Jurkat, Clone E6-1 (cell line): ENCODE measurements around the gene PARM1.

Source experiments
- DNase-seq: peaks from one replicate; pipeline ENCODE4 v3.0.0-alpha.2; 2011; ENCODE audit warnings: low read depth, low spot score
- H3K4me3 ChIP-seq: 2 replicates; pipeline ENCODE4 v1.5.1; 2011; ENCODE audit warnings: mild to moderate bottlenecking, low read length, control low read depth, moderate library complexity

PARM1 gene

DNA sequence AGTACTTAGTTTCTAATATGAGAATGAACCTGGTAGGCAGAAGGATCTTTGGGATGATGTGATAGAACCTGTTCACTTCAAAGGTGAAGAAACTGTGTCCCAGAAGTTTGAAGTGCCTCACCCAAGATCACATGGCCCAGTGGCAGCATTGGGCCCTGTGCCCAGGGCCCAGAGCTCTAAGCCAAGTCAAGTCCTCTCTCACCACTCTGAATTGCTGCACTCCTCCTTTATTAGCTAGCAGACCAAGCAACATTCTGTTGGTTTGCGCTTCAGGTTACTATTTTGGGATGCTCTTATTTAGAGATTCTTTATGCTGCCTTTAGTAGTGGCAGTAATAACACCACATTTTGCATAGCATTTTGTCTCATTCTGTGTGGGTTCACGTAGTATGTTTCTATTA is 82.7 kb downstream of the PARM1 start:
- no peak for DNase-seq
- no peak overlapping the region for H3K4me3 ChIP-seq

DNA sequence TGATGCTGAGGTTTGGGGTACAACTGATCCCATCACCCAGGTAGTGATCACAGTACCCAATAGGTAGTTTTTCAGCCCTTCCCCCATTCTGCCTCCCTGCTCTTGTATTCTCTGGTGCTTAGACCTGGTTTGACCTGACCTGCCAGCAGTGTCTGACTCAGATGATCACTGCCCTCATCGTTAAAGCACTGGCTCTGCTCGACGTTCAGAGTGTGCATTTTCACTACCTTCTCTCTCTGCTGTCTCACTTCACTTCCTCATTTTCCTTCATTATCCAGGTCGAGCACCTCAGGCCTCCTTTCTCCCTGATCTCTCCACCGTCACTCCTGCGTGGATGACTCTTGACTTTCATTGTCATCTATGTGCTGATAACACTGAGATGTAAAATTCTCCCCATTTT is 83.6 kb downstream of the PARM1 start:
- DNase-seq = no peak
- H3K4me3 ChIP-seq = no peak overlapping the region

DNA sequence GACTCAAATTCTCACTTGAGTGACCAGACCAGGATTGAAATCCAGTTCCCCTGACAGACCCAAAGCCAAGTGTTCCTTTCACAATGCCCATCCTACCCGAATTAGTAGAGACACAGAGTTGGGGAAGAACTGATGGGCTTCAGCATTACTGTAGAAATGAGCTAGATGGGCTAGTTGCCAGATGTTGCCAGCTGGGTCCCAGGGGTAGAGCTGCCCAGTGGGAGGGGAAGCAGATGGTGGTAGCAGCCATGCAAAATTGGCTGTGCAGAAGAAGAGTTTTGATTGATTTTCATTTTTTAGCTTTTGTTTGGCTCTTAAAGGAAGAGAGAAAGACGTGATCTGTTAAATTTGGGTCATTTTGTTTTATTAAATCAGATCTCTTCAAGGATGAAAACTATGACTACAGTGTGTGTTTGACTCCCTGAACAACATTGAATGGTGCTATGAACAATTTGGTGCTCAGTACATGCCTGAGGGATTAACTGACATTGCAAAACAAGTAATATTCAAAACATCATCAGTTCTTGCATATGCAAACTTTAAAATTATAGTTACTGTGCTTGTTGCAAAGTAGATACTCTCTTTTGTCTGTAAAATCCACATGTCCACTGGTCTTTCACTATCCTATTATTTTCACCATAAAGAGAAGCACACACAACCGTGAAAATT is 86.0 kb downstream of the PARM1 start:
- no peak for DNase-seq
- no peak overlapping the region for H3K4me3 ChIP-seq

DNA sequence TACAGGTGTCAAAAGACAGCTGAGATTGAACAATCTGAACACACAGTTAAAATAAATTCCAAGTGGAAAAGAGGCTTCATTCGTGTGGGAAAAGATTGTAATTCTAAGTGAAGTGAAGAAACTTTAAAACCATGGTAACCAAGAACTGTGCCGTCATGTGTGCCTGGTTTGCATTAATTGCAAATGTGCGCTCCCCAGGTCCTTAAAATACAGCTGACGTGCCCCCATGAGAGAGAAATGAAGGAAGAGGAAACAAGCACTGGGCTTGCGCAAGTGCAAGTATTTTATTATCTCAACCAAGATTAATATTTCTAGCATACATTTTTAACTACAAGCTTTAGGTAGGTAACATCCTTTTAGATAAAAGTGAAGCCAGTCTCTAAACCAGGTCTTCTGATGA is 92.5 kb downstream of the PARM1 start:
- no peak overlapping the region for H3K4me3 ChIP-seq
- DNase-seq = no peak

DNA sequence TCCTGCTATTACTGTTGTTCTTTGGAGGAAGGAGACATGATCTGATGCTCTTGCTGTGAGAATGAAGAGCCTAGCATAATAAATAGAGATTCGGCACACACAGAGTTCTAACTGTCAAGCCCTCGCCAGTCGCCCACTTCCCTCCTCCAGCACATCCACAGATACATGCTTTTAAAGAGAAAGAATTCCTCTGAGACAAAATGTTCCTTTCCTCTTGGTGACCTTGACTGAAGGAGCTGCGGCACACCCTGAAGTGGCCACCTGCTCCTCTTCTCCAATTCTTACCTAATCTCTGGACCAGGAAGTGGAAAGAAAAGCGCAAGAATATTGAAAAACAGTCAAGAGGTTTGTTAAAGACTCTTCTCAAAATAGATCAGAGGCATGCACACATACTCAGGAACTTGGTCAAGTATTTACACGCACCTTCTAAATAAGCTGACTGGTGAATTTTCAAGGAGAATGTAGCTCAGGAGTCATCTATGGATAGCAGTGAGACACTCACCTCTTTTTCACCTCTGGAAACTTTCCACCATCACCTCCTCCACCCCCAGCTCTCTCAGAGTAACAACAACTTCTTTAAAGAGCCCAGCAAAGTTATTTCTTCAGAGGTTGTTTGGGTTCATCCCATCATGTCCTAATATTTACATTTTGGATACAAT is 95.4 kb downstream of the PARM1 start:
- no peak for DNase-seq
- no peak overlapping the region for H3K4me3 ChIP-seq

DNA sequence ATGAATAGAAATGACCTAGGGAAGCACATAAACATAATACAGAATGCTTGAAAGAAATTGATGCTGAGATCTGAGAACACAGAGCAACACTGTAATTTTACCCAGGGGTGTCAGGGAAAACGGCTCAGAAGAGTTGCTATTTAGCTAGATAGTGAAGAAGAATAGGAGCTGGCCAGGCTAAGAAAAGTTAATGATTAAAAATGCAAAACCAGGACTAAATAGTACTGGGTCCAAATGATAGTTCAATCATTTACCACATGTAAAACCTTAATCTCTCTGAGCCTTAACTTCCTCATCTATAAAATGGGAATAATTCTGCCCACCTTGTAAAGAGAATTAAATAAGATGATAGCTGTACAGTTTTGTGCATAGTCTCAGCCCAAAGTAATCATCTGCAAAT is 97.1 kb downstream of the PARM1 start:
- no peak overlapping the region for H3K4me3 ChIP-seq
- no peak for DNase-seq

DNA sequence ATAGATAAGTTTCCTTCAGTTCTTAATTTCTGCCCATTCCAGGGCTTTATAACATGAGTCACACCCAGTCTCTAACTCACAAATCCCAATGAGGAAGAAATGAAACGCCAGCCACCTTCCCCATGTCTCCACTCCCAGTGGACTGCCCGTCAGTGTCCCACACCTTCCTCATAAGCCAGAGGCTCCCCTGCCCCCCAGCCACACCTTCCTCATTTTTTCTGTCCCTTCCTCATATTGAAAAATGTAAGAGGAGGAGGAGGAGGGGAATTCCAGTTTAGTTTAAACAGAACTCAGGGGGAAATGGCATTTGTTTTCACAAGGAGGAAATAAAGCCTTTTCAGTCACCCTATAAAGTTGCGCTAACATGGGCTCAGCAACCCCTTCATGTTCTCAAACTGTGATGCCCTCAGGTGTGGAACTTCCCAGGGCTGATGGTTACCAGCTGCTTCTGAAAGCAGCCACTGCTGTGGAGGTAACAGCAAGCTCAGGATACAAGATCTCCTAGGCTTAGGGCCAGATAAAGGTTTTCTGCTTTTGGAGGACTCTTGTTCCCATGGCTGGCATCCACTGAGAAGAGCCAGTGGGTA is 97.8 kb downstream of the PARM1 start:
- no peak overlapping the region for H3K4me3 ChIP-seq
- no peak for DNase-seq

DNA sequence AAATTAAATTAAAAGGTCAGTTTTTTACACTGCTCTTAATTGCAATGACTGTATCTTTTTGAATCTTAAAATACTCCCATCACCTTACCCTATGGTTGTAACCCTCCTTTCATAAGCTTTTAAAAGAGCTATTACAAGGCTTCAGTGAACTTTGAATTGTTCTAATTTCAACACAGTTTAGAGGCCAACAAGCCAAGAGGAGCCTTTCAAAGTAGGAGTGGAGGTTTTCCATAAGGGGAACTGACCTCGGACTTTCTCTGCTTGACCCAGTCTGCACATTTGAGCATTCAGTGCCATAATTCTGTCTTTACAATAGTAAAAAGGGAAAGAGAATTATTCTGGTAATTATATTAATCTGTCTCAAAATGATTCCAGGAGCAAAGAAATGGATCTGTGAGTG is 98.9 kb downstream of the PARM1 start:
- DNase-seq = no peak
- H3K4me3 ChIP-seq = no peak overlapping the region

DNA sequence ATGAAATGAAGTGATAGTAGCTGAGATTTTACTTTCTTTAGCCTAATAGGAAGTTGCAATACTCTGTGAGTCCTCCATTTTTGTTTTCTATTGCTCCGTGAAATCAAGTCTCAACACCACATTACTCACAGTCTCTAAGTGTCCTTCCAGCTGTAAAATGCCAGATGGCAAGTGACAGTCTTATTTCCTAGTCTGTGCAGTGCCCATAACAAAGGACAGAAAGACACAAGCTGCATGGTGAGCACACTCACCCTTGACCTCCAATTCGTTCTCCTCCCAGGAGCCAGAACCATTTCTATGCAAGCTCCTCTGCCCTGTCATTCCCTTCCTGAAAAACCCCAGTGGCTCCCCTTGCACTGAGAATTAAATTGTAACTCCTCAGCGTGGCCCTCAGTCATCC is 101.6 kb downstream of the PARM1 start:
- H3K4me3 ChIP-seq = no peak overlapping the region
- no peak for DNase-seq

DNA sequence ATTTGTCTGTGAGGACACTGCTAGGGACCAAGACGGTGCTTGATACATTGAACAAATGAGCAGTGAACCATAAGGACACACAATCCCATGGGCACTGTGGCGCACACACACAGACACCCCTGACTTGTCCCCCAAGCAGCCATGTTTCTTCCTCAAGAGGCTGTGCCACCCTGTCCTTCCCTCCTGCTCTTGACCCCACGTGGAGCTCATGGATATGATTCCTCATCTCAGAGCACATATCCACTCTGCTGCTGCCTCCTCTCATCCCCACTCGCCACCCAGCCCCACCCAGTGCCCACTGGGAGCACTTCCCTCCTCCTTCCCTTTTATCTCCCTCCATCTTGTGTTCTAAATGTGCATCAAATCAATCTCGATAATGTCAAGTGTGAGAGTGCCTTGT is 102.4 kb downstream of the PARM1 start:
- H3K4me3 ChIP-seq = no peak overlapping the region
- DNase-seq = no peak

DNA sequence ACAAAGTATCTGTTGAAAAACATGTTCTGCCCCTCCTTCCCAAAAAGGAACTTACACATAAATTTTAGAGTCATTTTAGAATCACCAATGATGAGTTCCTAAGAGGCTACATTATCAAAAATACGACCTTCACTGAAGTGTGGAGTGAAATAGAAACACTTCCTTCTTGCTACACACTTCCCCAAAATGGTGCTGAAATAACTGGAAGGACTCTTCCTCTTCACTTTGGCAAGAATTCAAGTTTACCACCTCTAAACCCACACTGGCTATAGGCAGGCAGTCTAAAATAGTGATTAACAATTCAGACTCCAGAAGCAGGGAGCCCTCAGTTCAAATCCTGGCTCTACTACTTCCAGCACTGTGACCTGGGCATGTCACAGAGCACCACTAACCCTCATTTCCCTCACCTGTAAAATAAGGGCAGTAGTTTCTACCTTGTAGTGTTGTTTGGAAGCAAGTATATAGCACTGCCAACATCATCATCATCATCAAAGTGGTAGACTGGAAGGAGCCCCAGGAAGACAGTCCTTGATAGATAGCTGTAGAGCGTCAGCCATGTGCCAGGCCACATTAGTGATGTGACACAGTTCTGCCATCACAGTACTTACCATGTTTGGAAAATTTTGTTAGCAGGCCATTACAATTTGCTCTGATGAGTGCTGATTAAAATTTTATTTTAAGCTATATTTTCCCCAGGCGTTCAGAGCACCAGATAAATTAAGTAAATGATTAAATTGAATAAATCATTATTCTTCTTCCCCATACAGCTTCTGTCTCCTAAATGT is 103.3 kb downstream of the PARM1 start:
- H3K4me3 ChIP-seq = no peak overlapping the region
- no peak for DNase-seq

DNA sequence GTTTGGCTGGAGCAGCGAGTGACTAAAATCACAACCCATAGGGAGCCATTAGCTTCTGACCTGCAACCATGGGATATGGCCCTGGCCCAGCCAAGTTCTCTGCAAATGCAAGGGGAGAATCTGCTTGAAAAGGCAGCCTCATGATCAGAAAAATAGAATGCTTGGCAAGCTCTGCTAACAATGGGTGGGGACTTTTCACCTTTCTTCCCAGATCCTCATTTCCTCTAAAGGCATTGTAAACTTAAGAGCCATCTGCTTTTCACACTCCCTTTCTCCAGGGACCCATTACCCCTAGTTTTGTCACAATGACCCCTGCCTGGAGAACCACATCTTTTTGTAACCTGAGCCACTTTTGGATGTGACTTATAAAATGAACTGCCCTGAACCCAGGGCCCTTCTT is 104.3 kb downstream of the PARM1 start:
- no peak overlapping the region for H3K4me3 ChIP-seq
- DNase-seq = no peak

DNA sequence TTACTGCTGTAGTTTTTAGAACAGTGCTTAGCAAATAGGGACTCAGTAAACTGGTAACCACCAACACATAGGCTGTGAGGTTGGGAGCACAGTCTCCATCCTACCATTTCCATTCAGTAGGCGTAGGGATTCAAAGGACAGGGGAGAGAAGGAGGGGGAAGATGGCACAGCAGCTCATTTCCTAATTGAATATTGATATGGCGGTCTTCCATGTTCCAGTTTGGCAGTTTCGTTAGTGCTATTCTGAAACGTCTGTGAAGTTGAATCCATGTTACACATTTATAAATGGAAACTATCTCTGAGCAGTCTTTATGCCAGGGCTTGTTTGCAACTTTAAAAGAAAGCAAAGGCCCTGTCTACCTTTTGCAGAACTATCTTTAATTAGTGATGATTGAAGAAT is 105.5 kb downstream of the PARM1 start:
- DNase-seq = no peak
- H3K4me3 ChIP-seq = no peak overlapping the region

DNA sequence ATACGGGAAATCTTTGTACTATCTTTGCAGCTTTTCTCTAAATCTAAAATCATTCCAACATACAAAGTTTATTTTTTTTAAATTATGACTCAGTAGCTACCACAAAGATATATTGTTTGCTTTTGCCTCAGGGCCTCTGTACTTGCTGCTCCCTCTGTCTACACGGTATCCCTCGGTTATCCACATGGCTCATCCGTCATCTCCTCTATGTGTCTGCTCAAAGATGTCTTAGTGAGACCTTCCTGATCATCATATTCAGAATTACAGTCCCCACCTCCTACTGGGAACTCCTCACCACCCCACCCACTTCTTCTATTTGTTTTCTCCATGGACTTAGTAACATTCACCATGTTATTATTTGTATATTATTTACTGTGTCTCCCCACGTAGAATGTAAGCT is 107.8 kb downstream of the PARM1 start:
- no peak overlapping the region for H3K4me3 ChIP-seq
- DNase-seq = no peak

DNA sequence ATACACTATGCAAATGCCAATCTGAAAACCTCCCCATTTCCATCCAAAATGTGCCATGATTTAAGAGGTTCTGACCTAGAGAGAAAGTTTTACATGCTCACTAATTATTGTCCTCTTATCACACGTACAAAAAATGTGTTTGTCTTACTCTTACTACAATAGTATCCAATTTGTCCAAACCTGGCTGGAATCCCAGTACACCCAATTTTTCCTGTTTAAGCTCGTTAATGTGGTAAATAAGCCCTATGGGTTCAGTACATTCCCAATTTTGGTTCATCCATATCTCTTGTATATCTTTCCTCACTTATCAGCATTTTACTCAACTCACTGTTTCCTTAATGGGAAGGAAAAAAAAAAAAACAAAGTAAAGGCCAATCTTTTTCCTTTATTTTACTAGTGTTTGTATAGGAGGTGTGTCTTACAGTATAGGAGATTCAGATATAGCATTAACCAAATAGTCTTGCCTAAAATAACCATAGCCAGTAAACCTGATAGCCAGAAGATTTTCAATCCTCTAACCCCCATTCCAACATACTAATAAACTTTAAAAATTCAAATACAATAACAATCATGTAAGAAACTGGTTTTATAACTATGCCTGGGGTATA is 109.8 kb downstream of the PARM1 start:
- H3K4me3 ChIP-seq = no peak overlapping the region
- no peak for DNase-seq

DNA sequence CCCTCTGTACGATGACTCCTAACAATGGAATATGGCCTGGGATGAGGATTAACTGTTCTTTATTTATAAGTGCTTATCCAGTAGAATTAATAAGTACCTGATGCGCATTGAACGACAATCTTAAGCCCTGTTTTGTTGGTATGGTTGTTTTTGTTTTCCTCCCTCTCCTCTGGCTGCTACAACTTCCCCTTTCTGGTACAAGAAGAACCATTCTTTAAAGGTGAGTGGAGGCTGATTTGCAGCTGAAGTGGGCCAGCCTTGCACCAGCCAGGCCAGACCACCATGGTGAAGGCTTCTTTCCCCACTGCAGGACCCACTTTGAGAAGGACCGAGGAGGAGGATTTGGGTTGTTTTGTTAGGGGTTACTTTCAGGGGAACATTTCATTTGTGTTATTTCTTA is 113.3 kb downstream of the PARM1 start:
- no peak for DNase-seq
- no peak overlapping the region for H3K4me3 ChIP-seq

DNA sequence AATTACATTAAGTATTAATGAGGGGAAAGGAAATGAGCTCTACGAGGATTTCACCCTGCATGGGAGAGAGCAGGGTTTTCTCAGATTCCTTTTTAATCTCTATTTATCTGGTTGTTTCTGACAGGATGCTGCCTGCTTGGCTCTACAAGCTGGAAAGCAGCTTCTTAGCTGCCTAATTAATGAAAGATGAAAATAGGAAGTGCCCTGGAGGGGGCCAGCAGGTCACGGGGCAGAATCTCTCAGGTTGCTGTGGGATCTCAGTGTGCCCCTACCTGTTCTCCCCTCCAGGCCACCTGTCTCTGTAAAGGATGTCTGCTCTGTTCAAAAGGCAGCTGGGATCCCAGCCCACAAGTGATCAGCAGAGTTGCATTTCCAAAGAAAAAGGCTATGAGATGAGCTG is 113.7 kb downstream of the PARM1 start:
- H3K4me3 ChIP-seq = no peak overlapping the region
- DNase-seq = no peak

DNA sequence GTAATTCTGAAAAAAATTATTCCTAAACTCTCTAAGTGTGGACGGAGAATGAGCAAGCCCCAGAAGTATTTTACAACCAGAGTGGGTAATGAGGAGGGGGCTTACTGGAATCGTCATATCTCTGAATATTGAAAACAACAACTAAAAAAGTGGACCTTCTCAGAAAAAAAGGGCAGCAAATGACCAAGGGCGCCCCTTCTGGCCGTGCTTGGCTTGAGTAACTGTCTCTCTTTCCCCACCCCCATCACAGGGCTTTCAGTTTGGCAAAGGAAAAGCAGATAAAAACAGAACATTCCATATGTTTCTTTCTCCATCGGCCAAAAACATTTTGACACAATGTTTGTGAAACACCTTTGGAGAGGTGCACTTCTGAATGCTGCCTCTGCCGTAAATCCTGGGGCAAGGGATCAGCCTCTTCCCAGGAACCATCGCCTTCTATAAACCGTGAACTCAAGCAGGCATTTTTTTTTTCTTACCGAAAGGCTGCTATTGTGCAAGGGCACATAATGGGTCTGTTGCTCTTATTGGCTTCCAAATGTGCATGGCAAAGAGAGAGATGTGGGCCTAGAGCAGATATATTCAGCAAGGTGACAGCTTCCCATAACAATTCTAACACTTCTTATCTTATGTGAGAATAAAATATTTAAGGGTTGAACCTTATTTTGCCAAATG is 115.4 kb downstream of the PARM1 start:
- DNase-seq = no peak

DNA sequence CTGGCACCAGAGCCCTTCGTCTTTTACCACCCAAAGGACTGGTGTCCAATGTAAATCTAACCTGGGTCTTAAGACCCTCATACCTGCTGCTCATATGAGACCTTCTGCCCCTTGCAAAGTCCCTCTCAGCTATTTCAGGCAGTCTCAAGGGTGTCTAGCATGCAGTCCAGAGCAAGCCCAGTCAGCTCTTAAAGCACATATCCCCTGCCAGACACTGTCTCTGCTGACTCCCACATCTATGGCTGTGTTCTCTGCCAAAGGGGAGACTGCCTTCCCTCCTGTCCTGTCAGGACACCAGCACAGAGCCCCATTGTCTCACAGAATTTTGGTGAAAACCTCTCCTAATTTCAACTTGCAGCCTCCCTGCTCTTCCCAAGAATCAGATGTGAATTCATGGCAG is 118.5 kb downstream of the PARM1 start:
- DNase-seq = no peak

More for the DNA sequence above, 115.4 kb downstream of the PARM1 start:
- H3K4me3 ChIP-seq = no peak overlapping the region

More for the DNA sequence above, 118.5 kb downstream of the PARM1 start:
- H3K4me3 ChIP-seq = no peak overlapping the region
